Inflammatory macrophage treated with lipopolysaccharide for 1 hour (primary cell): ENCODE measurements around the gene GAK.

Source experiments
- DNase-seq, 2 donors: peaks; one replicate each; pipeline ENCODE4 v3.0.0-alpha.2; 2020 to 2022

Gene GAK

DNA sequence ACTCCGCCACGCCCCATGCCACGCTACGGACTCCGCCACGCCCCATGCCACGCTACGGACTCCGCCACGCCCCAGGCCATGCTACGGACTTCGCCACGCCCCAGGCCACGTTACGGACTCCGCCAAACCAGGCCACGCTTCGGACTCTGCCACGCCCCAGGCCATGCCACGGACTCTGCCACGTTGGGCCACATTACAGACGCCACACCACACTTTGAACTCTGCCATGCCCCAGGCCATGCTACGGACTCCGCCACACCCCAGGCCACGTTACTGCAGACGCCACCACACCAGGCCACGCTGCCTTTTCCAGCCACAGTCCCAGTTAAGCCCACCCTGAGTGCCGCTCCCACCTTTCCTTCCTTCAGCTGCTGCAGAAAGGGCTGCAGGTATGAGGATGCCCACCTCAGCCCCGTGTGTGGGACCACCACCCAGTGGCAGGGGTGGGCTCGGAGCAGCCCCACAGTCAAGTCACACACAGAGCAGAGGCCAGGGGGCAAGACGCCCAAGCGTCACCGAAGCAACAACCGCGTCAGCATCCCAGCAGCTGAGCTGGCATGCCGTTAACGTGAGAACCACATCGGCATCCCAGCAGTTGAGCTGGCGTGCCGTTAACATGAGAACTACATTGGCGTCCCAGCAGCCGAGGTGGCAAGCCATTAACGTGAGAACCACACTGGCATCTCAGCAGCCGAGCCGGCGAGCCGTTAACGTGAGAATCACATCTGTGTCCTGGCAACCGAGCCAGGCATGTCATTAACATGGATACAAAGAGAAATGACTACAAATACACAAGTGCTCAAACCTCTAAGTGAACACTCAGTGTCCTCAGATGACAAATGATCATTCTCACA is 26.4 kb downstream of the GAK start:
- no peak for DNase-seq

DNA sequence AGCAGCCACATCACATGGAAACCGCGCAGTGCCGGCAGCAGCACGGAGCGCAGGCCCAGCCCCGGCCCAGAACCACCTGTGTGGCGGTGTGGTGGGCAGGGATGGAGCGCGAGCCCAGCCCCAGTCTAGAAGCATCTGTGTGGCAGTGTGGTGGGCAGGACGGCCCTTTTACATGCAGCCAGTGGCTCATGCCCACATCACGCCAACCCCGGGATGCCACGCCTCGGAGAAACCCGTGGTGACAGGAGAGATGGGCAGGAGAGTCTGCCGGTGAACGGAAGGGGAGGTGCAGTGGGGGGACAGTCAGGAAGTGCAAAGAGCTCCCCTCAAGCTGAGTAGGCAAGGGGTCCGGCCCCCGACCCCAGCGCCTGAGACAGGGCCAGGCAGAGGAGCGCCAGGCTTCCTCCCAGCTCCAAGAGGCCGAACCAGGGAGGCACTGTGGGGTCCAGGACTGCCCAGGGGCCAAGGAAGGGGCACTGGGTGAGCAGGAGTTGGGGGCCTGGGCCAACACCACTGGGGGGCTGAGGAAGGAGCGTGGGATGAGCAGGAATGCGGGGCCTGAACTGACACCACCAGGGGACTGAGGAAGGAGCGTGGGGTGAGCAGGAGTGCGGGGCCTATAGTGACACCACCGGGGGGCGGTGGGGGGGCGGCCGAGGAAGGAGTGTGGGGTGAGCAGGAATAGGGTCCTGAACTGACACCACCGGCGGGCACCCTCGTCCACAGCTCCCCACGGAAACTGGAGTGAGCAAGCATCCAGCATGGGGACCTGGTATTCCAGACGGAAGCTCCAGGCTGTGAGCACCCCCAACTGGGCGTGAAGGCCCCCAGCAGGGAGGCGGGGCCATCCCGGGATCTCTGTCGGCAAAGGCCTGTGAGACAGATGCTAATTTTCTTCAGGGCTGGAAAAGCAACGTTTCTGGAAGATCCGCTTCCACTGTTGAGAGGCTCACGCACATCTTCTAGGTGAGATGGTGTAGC is 28.8 kb downstream of the GAK start:
- no peak for DNase-seq

DNA sequence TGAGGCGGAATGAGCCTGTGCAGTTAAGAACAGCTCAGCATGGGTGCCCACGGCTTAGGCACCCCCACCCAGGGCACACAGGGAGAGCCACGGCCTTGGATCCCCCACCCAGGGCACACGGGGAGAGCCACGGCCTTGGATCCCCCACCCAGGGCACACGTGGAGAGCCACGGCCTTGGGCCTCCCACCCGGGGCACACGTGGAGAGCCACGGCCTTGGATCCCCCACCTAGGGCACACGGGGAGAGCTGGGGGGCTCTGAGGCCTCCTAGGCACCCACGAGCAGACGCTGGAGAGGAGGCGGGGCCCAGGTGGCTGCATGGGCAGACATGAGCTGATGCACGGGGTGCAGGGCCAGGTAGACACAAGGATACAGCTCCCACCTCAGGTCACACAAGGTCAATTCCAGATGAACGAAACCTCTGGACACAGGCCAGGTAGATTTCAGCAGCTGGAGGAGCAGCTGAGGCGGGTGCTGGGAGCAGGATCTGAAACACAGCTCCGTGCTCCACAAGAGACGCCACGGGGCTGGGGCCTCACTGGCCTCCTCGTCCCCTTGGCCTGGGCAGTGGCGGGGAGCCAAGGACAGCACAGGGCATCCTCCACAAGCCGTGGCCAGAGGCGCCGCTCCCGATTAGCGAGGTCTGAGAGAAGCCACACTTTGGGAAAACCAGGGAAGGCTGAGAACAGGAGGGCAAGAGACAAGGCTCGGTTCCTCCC is 30.8 kb downstream of the GAK start:
- DNase-seq, result no peak

DNA sequence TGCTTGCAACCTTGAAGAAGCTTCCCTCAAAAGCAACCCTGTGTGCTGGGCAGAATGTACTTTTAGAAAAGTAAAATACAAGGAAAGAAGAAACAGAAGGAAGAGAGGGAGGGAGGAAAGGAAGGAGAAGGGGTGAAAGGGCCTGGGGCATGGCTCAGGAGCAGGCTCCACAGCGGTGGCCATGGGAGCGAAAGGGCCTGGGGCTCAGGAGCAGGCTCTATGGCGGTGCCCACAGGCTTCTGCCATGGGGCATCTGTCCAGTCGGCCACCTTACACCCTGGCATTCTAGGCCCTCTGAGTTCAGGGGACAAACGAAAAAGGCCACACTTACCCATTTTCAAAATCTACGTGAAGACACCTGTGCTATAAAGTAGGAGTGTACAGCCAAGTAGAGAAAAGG is 31.4 kb downstream of the GAK start:
- DNase-seq, result no peak

DNA sequence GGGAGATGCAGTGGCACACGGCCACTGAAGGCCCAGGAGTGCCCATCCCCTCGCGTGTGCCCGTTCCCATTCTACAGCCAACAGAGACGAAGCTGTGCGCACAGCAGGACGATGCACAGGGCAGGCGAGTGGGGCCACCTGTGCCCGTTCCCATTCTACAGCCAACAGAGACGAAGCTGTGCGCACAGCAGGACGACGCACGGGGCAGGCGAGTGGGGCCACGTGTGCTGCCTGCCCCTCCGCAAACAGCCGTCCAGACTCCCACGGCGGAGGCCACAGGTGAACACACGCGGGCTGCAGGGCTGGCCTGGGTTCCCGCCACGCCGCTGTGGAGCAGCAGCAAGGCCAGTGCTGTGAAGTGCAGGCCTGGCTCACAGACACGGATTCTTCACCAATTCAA is 32.0 kb downstream of the GAK start:
- DNase-seq, result no peak

DNA sequence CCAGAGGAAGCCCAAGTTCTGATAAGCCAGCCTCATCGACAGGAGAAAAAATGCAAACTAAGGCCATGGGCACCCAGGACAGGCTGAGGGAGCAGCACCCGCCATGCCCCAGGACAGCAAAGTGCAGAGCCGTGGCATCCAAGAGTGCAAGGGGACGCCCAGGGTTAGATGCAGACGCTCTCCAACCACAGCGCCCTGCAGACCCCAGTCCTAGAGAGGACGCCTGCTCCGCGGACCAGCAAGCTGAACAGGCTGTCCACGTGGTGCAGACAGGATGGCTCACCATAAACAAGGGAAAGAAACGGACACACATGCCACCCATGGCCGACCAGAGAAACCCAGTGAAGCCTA is 32.6 kb downstream of the GAK start:
- no peak for DNase-seq

DNA sequence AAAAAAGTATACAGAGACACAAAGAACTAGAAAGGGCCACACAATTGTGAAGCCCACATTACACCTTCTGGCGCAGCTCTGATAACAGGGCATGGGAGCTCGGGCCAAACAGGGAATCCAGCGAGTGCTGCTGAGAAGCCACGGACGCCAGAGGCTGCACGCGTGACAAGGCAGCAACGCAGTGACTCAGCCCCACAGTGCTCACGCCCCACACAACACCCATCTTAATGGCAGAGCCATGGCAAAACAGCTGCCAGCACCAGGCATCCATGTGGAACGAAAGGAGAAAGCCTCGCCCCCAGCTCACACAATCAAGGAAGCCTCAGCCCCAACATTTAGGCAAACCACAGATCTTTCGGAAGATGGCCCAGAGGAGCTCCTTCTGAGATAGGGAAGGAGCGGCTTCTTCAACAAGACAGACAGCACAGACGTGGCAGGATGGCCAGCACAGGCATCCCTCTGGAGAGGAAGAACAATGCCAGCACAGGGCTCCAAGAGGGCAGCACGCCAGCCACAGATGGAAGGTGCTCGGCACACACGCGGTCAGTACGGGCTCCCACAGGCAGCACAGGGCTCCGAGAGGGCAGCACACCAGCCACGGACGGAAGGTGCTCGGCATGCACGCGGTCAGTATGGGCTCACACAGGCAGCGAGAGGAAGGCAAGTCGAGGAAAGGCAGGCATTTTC is 33.1 kb downstream of the GAK start:
- DNase-seq, result no peak

DNA sequence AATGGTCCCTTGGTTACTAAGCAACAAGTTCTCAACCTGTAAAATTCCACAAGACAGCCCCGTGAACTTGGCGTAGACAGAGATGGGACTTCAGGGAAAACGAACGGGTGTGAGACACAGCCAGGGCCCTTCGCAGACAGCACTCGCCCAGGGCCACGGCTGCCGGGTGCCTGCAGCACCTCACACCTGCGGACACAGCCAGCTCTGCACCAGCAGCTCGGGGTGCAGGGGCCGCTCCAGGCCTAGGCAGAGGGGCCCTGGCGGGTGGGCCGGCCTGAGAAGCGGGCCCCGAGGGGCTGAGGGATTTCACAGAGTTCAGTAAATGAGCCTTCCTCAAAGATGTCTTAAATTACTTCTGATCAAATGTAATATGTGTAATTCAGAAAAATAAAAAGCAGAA is 34.0 kb downstream of the GAK start:
- DNase-seq, result no peak

DNA sequence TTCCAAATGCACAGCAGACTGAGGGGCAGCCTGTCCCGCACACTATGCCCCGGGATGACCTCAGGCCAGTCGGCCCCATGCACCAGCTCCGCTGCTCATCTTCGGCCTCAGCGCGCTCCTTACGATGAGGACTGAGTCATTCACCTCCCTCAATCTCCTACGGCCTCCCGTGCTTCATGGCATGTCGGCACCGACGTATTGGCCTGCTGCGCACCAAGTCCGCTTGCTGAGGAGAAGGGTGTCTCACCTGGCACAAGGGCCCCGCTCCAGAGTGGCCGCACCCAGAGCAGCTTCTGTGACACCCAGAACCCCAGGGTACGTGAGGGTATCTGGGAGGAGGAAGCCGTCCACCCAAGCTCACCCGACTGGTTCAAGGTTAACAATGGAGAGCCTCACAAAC is 35.5 kb downstream of the GAK start:
- DNase-seq, result no peak

DNA sequence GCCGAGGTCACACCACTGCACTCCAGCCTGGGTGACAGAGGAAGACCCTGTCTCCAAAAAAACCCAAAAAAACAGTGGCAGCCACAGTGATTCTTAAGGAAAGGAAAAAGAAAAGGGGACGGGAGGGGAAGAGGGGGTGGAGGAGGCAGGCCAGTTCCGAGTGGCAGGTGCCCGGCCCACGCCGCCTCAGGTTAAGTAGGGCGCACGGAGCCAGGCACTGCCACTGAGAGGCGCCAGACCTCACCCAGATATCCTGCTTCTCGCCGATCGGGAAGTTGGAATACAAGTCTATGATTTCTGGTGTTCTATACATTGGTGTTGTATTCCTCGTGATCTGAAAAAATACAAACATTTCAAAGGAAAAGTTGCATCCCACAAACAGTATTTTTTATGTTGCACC is 35.9 kb downstream of the GAK start:
- DNase-seq, result no peak

DNA sequence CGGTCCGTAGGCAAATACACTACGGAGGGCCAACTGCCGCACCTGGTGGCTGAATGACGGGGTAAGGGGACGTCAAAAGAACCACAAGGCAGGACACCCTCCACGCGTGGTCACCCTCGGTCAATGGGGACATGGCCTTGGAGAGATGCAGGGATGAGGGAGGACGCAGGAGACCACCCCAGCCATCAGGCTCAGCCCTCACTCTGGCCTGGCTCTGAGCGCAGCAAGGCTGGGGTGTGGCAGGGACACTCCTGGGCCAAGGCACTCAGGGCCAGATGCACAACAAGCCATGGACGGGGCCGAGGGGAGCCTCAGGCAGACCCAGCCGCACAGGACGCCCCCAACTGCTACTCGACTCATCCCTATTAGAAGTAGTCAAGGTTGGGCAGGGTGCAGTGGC is 36.5 kb downstream of the GAK start:
- DNase-seq, result no peak

DNA sequence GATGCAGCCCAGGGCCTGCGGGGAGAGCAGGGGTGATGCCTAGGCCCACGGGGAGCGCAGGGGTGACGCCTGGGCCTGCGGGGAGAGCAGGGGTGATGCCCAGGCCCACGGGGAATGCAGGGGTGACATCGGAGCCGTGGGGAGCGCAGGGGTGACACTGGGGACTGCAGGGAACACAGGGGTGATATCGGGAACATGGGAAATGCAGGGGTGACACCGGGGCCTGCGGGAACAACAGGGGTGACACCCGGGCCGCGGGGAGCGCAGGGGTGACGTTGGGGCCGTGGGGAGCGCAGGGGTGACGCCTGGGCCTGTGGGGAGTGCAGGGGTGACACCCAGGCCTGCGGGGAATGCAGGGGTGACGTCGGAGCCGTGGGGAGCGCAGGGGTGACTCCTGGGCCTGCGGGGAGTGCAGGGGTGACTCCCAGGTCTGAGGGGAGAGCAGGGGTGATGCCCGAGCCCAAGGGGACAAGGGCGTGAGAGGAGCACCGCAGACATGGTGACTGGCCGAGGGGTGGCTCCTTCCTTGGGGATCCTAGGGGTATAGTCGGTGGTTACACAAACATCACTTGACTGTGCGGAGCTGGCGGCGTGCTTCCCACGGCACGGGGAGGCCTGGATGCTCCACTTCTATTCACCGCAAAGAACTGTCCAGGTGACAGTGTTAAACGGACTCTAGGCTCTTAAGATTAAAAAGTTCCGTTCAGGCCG is 38.0 kb downstream of the GAK start:
- no peak for DNase-seq

DNA sequence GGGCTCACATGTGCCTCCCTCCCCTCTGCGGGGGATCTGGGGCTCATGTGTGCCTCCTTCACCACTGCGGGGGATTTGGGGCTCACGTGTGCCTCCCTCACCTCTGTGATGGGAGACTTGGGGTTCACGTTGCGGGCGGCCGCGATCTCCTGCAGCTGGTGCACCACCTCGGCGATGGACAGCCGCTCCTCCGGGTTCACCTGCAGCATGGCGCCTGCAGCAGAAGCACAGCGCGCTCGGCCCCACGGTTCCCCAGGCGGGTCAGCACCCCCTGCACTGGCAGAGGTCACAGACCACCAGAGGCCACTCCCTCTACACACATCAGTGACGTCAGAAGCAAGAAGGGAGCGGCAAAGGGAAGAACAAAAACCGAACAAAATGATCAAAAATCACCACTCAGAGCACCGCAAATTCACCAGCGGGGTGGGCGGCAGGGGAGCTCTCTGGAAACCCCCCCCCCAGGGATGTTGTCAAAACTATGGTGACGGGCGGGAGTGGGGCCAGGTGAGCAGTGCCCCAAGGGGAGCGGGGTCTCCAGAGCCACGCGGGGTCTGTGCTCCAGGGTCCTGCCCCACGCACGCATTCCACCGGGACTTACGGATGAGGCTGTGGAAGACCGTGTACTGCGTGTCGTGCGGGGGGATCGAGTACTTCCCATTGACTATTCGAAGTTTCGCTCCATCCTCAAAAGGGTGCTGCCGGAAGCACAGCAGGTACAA is 38.7 kb downstream of the GAK start:
- no peak for DNase-seq

DNA sequence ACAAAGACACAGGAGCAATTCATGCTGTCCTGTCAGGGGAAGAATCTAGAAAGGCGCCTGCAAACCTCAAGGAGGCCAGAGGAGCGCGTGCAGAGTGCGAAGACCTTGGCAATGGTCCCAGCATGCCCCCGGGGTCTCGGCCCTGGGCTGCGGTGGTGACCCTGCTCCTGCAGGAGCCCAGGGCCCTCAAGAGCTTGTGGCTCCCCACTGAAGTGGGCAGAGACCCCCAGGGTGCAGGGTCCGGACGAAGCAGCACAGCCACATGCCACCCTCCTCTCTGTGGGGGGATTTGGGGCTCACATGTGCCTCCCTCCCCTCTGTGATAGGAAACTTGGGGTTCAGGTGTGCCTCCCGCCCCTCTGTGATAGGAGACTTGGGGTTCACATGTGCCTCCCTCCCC is 39.3 kb downstream of the GAK start:
- no peak for DNase-seq

DNA sequence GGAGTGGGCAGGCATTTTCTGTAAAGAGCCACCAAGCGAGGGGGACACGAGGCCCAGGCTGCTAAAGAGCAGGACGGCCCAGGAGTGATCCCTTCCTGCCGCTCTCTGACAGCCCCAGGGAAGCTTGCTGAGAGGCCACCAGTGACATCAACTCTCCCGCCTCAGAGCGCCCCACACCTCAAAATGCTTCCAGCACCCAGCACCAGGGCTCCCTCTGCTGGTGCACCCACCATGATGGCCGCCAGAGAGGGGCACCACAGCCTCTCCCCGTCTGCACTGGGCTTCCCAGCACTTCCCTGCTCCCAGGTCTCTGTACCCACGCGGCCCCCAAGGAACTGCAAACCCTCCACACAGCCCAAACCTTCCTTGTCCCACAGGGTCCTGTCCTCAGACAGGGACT is 40.4 kb downstream of the GAK start:
- no peak for DNase-seq

DNA sequence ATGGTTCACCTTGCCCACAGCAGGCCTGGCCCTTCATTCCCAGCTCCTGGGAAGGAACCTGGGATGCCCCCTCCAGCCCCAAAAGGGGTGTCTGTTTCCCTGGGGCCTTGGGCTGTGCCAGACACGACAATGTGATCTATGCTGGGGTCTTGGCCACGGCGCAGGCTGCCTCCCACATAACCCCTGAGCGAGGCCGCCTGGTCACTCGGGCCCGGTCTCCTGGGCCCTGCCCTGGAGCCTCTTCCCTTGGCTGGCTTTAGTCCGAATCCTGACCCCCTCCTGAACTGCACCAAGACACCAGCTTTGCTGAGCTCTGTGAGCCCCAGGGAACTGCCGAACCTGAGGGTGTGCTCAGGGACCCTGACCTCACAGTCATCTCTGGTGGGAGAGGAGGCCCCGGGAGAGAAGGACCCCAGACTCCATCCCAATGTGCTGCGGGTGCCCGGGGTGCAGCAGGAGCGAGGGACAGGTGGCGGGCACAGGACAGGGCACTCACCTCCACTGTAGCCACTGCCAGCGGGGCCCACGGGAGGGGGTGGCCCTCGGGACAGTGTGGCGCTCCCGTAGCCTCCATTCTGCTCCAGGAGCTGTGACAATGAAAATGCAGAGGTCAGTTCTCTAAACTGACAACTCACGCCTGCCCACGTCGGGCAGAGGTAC is 42.0 kb downstream of the GAK start:
- DNase-seq, result no peak

DNA sequence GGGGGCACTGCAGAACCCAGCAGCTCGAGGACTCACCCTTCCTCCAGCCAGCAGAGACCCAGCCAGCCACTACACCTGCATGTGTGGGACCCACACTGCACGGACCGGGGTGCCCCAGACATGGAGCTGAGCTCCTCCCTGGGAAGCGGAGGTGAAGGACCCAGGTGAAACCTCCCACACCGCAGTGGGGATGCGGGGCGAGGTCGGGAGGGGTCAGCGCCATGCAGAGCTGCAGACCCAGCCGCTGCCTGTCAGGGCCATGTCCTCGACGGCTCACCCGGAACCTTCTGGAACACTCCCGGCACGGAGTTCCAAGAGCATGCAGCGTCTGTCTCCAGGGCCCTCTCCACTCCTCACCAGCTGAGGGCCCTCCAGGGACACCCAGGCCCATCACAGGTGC is 42.6 kb downstream of the GAK start:
- no peak for DNase-seq

DNA sequence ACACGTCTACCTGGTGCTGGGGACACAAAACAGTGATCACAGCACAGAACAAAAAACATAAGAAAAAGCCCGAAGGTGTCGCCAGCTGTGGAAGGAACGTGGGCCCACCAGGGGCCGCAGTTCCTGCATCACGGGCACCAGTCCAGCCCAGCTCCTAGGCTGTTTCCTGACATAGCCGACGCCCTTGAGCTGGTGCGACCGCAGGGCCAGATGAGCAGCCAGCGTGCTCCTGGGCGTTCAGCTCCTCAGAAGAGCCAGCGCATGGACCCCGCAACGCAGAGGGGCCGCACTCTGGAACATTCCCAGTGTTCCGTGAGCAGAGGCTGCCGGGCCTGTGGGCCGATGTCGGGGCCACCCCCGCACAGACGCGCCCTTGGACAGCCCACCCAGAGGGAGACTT is 44.1 kb downstream of the GAK start:
- DNase-seq, result no peak

DNA sequence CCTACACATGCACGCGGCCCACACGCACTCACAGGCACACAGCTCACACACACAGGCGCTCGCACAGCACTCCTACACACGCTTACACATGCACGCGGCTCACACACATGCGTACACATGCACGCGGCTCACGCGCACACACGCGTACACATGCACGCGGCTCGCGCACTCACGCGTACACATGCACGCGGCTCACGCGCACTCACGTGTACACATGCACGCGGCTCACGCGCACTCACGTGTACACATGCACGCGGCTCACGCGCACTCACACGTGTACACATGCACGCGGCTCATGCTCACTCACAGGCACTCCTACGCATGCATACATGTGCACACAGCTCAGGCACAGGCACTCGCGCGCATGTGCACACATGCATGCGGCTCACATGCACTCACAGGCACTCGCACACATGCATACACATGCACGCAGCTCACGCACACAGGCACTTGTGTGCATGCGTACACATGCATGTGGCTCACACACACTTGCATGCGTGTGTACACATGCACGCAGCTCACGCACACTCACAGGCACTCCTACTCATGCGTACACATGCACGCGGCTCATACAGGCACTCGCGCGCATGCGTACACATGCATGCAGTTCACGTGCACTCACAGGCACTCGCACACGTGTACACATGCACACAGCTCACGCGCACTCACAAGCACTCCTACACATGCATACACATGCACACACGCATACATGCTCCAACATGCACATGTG is 44.9 kb downstream of the GAK start:
- no peak for DNase-seq

DNA sequence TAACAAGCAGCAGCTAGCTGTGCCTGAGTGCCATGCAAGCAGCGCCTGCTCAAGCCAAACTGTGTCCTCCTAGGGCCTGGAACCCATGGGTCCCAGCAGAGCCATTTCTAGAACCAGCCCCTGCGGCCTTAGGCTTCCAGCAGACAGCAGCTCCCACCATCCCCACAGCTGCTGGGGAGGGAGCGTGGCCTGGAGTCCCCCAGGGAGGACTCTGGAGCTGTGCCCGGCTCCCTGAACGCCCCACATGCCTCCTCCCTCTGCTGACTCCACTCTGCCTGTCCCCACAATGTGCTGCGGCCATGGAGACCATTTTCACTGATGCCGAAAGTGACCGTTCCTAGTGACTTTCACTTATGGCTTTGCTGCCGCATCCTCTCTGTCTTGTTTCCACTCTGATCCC is 45.9 kb downstream of the GAK start:
- no peak for DNase-seq
